ENCODE results near the gene AJAP1.

DNA sequence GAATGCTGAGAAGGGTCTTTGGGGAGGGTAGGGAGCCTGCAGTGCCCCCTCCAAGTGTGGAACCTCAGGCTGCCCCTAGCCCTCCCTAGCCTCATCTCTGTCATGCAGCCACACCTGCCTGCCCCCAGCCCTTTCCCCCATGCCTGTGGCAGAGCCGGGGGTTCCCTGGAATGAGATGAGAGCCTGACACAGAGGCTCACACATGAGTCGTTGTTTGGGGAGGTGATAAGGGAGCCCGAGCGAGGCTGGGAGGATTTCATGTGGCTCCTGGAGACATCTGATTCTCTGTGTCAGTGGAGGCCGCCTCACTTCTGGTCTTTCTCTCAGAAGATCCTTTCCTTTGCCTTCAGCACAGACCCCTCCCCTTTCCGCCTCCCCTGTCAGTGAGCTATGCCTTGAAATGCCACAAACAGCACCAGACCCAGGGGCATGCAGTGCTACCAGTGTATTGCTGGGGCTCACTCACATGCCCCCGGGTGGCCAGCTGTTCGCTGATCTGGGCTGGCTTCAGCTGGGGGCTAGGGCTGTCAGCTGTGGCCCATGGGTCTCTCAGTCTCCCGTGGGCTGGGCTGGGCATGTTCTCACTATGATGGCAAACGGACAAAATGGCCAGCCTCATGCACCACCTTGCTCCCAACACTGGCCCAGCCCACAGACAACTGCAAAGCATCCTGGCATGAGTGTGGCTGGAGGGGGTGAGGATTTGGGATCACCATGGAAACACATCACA is 102.6 kb downstream of the AJAP1 start:
- TF ChIP-seq ZNF274 (IDR thresholded peaks at IDR 0.05; ENCODE audit: low read depth, low read length) (no peak), YY1 (IDR thresholded peaks at IDR 0.05; ENCODE audit: insufficient read depth, insufficient read length) (no peak), SUZ12 (IDR thresholded peaks at IDR 0.05; ENCODE audit: extremely low read depth, insufficient read depth, insufficient read length) (no peak)

Measured in NT2/D1 (cell line).